Body of pancreas (tissue), 4 donors: ENCODE measurements around the gene SLC12A3.

Source experiments
- CTCF ChIP-seq, 7 experiments: fragments of 450-650 bp in 4 of 7; fragments of 200-600 bp in 3 of 7; sonication (generic) in 3 of 7; IDR thresholded peaks; one replicate each; pipeline ENCODE4 v1.5.1; 2016 to 2019; ENCODE audit warnings: antibody characterized with exemption in 7 of 7
- POLR2A ChIP-seq, 3 donors: fragments of 450-650 bp; IDR thresholded peaks; one replicate each; pipeline ENCODE4 v1.6.1; 2016; ENCODE audit warnings: antibody characterized with exemption in 3 of 3, mild to moderate bottlenecking in 2 of 3

DNA sequence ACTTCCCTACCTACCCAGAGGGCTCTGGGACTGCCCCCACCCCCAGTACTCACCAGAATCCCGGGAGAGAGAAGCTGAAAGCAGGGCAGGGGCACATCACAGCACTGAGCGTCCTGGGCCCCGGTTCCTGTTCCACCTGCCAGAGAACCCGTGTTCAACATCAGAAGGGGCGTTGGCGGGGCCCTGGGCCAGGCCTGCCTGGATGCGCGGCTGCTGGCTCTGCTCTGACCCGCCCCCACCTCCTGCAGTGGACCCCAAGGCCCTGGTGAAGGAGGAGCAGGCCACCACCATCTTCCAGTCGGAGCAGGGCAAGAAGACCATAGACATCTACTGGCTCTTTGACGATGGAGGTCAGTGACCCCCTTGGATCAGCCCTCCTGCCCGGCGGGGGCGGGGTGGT is 27.7 kb downstream of the SLC12A3 start:
- TF ChIP-seq CTCF (IDR thresholded peaks at IDR 0.05) (no peak), POLR2A (IDR thresholded peaks at IDR 0.05) (no peak)
